Mucosa of stomach (tissue), 1 donor: ENCODE results near the gene ZPBP.

Experiments used
- H3K27me3 ChIP-seq: one replicate; pipeline ENCODE4 v1.7.0; 2013; ENCODE audit warnings: mild to moderate bottlenecking, low read length; ENCODE audit not compliant: control insufficient read depth, insufficient read depth
- H3K36me3 ChIP-seq: one replicate; pipeline ENCODE4 v1.7.0; 2013; ENCODE audit warnings: low read length; ENCODE audit not compliant: control insufficient read depth, insufficient read depth
- H3K4me1 ChIP-seq: one replicate; pipeline ENCODE4 v1.7.0; 2013; ENCODE audit warnings: mild to moderate bottlenecking, low read length; ENCODE audit not compliant: control insufficient read depth, insufficient read depth
- H3K4me3 ChIP-seq: one replicate; pipeline ENCODE4 v1.7.0; 2013; ENCODE audit warnings: low read length
- H3K9ac ChIP-seq: one replicate; pipeline ENCODE4 v1.7.0; 2013; ENCODE audit warnings: mild to moderate bottlenecking, low read length, moderate library complexity
- H3K9me3 ChIP-seq: one replicate; pipeline ENCODE4 v1.7.0; 2013; ENCODE audit warnings: mild to moderate bottlenecking, low read length, moderate library complexity; ENCODE audit not compliant: control insufficient read depth
- donor health status: Pancreatic carcinoma.

The ZPBP gene

DNA sequence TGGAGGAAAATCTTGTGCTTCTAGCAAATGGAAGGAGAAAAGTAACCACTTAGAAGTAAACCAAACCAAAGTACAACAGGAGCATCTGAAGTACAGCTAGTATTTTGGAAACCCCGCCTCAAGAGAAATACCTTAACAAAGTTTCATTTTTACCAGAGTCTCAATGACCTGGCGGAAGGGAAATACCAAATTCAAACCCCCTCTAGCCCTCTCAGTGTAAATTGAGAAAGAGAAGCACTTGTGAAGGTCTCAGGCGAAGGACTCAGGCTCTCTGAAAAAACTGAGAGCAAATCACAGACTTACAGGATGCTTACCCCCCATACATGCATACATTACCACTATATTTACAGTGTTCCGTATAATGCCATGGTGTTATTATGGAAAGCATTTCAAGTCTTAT is 70.1 kb downstream of the ZPBP start:
- H3K9ac ChIP-seq, result no peak overlapping the region
- no peaks in the 10 kb centered on the region for H3K27me3 ChIP-seq
- no peaks in the 10 kb centered on the region for H3K4me1 ChIP-seq
- no peak overlapping the region for H3K4me3 ChIP-seq
- no peaks in the 10 kb centered on the region for H3K9me3 ChIP-seq
- H3K36me3 ChIP-seq, result no peaks in the 10 kb centered on the region

- no peaks in the 10 kb centered on the region for H3K36me3 ChIP-seq
- H3K4me3 ChIP-seq, result no peak overlapping the region
- no peak overlapping the region for H3K9ac ChIP-seq
- H3K9me3 ChIP-seq, result no peaks in the 10 kb centered on the region
- H3K4me1 ChIP-seq, result no peaks in the 10 kb centered on the region
- H3K27me3 ChIP-seq, result no peaks in the 10 kb centered on the region
These were observed 70.6 kb downstream of the ZPBP start for GRCh38 chr7:50022451-50022850.

DNA sequence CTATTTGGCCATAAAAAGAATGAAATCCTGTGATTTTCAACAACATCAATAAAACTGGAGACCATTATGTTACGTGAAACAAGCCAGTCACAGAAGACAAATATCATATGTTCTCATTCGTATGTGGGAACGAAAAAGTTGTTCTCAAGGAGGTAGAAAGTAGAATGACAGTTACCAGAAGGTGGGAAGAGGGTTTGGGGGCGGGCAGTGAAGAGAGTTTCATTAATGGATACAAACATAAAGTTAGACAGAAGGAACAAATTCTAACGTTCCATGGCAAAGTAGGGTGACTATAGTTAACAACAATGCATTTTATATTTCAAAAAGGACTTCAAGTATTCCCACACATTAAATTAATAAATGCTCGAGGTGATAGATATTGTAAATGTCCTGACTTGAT is 97.4 kb downstream of the ZPBP start:
- no peaks in the 10 kb centered on the region for H3K27me3 ChIP-seq
- H3K9me3 ChIP-seq, result no peaks in the 10 kb centered on the region
- no peaks in the 10 kb centered on the region for H3K4me1 ChIP-seq
- H3K4me3 ChIP-seq, result no peak overlapping the region
- no peaks in the 10 kb centered on the region for H3K36me3 ChIP-seq
- H3K9ac ChIP-seq, result no peak overlapping the region

- Histone ChIP-seq H3K4me1 (no peaks in the 10 kb centered on the region), H3K9me3 (peaks cover 4% of the 10 kb centered on the region), H3K36me3 (no peaks in the 10 kb centered on the region), H3K4me3 (no peak overlapping the region), H3K9ac (no peak overlapping the region), H3K27me3 (no peaks in the 10 kb centered on the region)
These were observed 106.9 kb downstream of the ZPBP start for GRCh38 chr7:49986191-49986590.

GRCh38 chr7:49980465-49980864 is 112.6 kb downstream of the ZPBP start:
- no peaks in the 10 kb centered on the region for H3K27me3 ChIP-seq
- H3K9me3 ChIP-seq, result no peaks in the 10 kb centered on the region
- no peak overlapping the region for H3K9ac ChIP-seq
- no peak overlapping the region for H3K4me3 ChIP-seq
- H3K4me1 ChIP-seq, result no peaks in the 10 kb centered on the region
- H3K36me3 ChIP-seq, result no peaks in the 10 kb centered on the region

DNA sequence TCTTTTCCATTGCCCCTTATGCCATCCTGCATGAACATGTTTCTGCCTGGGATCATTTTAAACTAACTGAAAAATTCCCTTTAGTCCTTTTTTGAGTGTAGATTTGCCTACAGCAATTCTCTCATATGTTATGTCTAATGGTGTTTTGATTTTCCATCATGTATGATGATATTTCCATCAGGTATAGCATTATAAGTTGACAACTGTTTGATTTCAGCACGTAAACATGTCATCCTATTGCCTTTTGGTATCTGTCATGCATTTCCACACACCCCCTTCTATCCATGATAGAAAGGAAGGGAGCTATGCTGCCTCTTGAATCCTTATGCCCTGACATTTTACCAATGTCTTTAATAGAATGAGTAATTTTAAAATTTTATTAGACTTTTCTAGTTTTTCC is 116.8 kb downstream of the ZPBP start:
- H3K9me3 ChIP-seq, result no peaks in the 10 kb centered on the region
- no peak overlapping the region for H3K4me3 ChIP-seq
- H3K27me3 ChIP-seq, result no peaks in the 10 kb centered on the region
- H3K36me3 ChIP-seq, result no peaks in the 10 kb centered on the region
- no peak overlapping the region for H3K9ac ChIP-seq
- no peaks in the 10 kb centered on the region for H3K4me1 ChIP-seq

DNA sequence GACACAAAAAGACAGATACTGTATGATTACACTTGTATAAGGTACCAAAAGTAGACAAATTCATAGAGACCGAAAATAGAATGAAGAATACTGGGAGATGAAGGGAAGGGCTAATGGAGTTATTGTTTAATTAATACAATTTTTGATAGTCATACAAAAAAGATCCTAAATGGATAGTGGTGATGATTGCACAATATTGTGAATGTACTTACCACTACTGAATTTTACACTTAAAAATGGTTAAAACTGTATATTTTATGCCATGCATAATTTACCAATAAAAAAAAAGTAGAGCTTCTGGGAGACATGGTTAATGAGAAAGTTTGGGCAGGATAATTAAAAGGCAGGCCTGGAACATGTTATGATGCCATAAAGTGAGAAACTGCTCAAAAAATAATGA is 119.0 kb downstream of the ZPBP start:
- H3K9me3 ChIP-seq, result no peaks in the 10 kb centered on the region
- H3K4me3 ChIP-seq, result no peak overlapping the region
- no peak overlapping the region for H3K9ac ChIP-seq
- no peaks in the 10 kb centered on the region for H3K36me3 ChIP-seq
- no peaks in the 10 kb centered on the region for H3K4me1 ChIP-seq
- H3K27me3 ChIP-seq, result no peaks in the 10 kb centered on the region

DNA sequence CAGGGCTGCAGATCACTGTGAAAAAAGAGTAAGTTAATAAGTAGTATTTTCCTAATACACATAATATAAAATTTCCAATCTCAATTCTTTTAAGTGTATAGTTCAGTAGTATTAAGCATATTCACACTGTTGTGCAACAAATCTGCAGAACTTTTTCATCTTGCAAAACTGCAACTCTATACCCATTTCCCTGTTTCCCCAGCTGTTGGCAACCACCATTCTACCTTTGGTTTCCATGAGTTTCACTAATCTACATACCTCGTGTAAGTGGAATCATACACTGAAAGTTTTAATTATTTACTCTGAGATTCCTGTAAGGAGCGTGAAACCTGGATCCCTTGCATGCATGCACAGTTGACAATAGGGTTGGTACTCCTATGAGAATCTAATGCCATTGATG is 155.4 kb downstream of the ZPBP start:
- Histone ChIP-seq H3K4me3 (no peak overlapping the region), H3K9me3 (no peaks in the 10 kb centered on the region), H3K4me1 (no peaks in the 10 kb centered on the region), H3K9ac (no peak overlapping the region), H3K36me3 (no peaks in the 10 kb centered on the region), H3K27me3 (no peaks in the 10 kb centered on the region)

DNA sequence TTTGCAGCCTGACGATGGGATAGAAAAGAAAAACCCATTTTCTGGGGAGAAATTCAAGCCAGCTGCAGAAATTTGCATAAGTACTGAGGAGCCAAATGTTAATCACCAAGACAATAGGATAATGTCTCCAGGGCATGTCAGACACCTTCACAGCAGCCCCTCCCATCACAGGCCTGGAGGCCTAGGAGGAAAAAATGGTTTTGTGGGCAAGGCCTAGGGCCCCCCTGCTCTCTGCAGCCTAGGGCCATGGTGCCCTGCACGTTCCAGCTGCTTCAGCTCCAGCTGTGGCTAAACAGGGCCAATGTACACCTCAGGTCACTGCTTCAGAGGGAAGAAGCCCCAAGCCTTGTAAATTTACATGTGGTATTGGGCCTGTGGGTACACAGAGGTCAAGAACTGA is 161.4 kb downstream of the ZPBP start:
- Histone ChIP-seq H3K27me3 (no peaks in the 10 kb centered on the region), H3K4me1 (no peaks in the 10 kb centered on the region), H3K9ac (no peak overlapping the region), H3K9me3 (no peaks in the 10 kb centered on the region), H3K36me3 (no peaks in the 10 kb centered on the region), H3K4me3 (no peak overlapping the region)

GRCh38 chr7:49928787-49929186 is 164.3 kb downstream of the ZPBP start:
- Histone ChIP-seq H3K9ac (no peak overlapping the region), H3K27me3 (no peaks in the 10 kb centered on the region)

GRCh38 chr7:49927631-49928030 is 165.4 kb downstream of the ZPBP start:
- no peaks in the 10 kb centered on the region for H3K36me3 ChIP-seq
- H3K9ac ChIP-seq, result no peak overlapping the region
- no peaks in the 10 kb centered on the region for H3K27me3 ChIP-seq

More at GRCh38 chr7:49928787-49929186, 164.3 kb downstream of the ZPBP start:
- Histone ChIP-seq H3K4me3 (no peak overlapping the region), H3K9me3 (no peaks in the 10 kb centered on the region), H3K4me1 (no peaks in the 10 kb centered on the region), H3K36me3 (no peaks in the 10 kb centered on the region)

GRCh38 chr7:49926720-49927119 is 166.3 kb downstream of the ZPBP start:
- no peak overlapping the region for H3K9ac ChIP-seq
- H3K4me1 ChIP-seq, result no peaks in the 10 kb centered on the region
- no peaks in the 10 kb centered on the region for H3K27me3 ChIP-seq
- H3K36me3 ChIP-seq, result no peaks in the 10 kb centered on the region
- H3K9me3 ChIP-seq, result no peaks in the 10 kb centered on the region
- H3K4me3 ChIP-seq, result no peak overlapping the region

More at GRCh38 chr7:49927631-49928030, 165.4 kb downstream of the ZPBP start:
- Histone ChIP-seq H3K9me3 (no peaks in the 10 kb centered on the region), H3K4me1 (no peaks in the 10 kb centered on the region), H3K4me3 (no peak overlapping the region)

- no peaks in the 10 kb centered on the region for H3K27me3 ChIP-seq
These were observed 181.1 kb downstream of the ZPBP start for GRCh38 chr7:49911909-49912308.

More at GRCh38 chr7:49911909-49912308, 181.1 kb downstream of the ZPBP start:
- Histone ChIP-seq H3K4me1 (no peaks in the 10 kb centered on the region), H3K36me3 (no peaks in the 10 kb centered on the region), H3K9ac (no peak overlapping the region), H3K9me3 (no peaks in the 10 kb centered on the region), H3K4me3 (no peak overlapping the region)
